Measurements from ENCODE around the gene TIMM10.

The TIMM10 gene

DNA sequence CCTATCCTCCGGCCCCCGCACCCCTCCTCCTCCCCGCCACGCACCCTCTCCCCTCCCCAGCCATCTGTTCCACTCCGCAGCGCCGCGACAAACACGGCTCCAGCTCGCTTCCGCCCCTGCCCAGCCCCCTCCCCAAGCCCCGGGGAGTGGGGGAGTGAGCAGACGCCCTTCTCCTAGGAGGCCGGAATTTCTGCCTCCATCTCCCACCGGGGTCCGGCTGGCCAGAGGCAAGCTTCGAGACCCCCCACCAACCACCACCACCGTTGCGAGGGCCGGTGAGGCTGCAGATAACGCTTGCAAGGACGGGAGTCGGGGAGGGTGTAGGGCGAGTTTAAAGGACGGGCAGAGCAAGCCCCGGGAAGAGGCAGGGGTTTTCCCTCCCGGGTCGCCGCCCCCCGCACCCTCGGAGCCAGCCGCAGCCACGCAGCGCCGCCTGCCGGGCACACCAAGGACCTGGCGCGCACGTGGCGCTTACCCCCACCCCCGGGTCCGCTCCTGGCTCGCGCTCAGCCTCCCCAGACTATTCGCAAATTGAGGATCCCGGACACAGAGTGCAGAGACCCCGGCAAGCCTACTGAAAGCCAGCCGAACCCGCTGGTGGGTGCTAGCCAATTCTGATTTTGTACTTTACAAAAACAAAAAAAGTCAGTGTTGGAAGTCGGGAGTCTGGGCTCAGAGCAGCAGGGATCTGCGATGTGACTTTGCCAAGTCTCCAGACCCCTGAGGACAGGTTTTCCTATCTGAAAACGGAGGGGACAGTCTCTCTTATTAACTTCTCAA is 47.6 kb downstream of the TIMM10 start:
- FAIRE-seq: no peak

DNA sequence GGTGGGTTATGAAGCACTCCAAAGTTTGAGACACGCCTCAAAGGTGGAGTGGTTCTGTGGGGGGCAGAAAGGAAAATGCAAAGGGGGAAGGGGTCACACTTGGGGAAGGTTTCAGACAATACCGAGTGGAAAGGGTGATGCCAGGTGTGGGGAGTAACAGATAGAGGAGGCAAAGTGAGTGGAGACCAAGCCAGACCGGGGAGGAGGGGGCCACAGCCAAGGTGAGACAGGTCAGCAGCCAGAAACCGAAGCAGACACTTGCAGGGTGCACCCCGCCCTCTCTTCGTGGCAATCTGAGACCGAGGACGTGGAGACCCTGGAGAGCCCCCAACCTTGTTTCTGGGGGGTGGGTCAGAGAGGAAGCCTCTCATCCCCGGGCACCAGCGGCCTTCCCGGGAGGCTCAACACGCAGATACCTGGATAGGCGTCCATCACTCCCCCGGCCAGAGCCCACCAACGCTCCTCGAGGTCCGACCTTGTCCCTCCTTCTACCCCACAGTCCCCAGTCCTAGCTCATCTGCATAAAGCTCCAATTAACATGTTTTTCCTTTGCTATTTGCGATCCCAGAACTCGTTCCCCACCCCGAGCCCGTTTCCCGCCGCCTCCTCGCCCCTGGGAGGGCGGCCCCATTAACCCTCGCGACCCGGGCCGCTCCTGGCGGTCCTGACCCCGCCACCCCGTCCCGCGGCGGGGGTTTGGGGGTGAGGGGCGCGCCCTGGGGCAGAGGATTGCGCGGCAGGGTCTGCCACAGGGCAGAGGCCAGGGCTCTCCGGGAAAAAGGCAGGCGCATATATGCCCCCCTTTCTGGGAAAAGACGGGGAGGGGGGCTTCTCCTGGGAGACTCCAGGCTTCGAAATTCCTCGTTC is 48.4 kb downstream of the TIMM10 start:
- FAIRE-seq: no peak

DNA sequence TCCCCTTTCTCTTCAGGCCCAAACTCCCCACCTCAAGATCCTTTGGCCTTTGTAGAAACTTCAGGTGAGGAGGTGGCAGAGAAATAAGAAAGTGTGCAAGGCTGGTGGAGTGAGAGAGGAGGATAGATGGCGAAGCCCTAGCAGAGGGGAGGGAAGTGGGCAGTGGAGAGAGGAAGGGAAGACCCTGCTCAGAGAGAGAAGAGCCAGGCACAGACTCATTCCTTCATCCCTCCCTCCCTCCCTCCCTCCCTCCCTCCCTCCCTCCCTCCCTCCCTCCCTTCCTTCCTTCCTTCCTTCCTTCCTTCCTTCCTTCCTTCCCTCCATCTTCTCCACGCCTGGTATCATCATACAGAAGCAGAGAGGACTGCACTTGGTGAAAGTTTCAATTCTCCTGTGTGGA is 49.2 kb downstream of the TIMM10 start:
- no peak for FAIRE-seq

DNA sequence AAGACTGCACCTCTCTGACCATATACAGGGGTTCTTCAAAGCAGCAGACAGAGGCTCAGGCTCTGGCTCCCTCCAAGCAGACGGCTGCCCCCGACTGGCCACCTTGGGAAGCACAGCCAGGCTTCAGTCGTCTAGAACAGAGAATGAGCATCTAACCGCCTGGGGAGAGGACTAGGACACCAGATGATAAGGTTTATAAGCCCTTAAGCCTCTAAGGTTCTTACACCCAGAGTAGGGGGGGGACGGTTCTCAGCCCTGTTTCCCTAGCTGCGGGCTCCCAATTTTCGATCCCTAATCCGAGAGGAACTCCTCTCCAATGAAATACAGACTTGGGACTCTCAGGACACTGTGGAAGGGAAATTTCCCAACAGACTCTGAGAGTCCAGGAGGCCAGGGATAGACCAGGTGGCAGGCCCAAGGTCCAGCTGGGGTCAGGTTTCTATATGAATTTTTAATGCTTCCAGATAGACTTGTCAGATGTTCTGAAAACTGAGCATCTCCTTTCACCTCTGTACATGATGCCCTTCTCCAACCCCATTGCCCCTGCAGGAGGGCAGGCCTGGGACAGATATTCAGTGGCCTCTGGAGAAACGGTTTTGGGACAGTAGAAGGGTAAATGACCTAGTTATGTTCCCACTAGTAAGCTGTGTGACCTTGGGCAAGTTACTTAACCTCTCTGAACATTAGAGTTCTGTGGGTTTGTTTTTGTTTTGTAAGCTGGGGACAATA is 50.0 kb downstream of the TIMM10 start:
- FAIRE-seq: no peak

DNA sequence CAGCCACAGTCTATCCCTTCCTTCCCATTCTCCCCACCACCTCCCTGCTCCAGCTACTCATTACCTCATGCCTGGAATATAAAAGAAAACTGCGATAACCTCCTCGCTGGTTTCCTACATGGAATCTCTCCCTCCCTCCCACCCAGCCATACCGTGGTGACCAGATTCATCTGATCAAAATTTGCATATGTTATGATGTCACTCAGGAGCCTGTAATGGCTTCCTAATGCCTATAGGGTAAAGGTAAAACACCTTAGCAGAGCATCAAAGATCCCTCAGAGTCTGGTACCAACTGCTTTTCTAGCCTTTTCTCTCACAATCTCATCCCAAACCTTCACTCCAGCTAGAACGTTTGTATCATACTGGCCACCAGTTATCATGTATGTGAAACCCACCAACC is 50.6 kb downstream of the TIMM10 start:
- no peak for FAIRE-seq

DNA sequence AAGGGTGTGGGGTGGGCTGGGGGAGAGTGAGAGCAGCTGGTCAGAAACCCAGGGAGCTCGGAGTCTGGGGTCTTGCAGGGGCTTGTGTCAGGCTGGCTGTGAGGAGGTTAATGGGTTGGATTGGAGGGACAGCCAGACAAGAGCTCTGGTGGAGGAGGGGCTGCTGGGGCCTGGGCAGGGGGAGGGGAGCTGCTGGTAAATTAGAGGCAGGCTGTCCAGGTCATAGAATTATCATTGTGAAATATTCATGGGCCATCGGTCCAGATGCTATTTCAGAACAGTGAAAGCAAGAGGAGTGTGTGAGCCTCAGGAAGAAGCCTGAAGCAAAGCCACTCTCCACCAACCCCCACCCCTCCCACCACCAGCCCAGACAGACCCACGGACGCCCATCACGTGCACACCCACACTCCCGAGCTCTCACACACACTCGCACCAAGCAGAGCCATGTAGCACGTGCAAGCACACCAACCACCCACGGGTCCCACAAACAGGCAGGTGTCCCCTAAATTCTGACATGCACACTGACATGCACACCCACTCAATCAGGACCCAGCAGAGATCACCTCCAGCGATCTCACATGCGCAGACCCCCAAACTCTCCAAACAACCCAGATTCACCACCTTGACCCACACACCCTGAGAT is 51.4 kb downstream of the TIMM10 start:
- FAIRE-seq: no peak
